ENCODE results near the gene RNF208. TPM values are rescaled to one million over a fixed set of nuclear protein-coding genes. Genes with fewer than 3 reads are reported as not detected.
"Not testable (repeated sequence)": the region's sequence is repeated elsewhere in the genome, so short reads cannot be mapped to it uniquely, and the experiment has no call there.

The RNF208 gene
- total RNA-seq, 1 donor from 2014 or later = 0.77 TPM

DNA sequence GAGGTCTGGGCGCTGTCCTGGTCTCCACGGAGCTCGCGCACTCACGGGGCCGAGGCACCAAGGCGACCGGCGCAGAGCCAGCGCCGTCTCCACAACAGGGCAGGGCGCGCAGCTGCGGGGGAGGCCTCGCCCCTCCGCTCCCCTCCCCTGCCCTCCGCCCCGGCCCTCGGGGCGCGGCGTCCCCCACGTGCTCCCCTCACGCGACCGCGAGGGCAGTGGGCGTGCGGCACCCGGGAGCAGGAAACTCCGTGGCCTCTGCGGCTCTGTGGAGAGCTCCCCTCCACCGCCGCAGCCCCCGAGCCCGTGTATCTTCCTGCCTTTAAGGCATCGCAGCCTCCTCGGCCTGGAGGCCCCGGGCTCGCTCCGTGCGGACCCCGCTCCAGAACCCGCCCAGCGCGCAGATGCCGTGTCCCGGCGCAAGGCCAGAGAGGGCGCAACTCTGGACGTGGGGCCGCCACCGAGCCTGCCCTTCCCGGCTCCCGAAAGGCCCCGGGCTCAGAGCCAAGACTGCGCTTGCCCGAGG is 18.3 kb upstream of the RNF208 start:
- H3K4me1 Mint-ChIP-seq = peaks cover 35% of the 10 kb centered on the region
- no peaks in the 10 kb centered on the region for H3K9me3 ChIP-seq (ENCODE audit: low read depth)
- peak overlapping the region; percentile 87 for H3K4me3 Mint-ChIP-seq
- peaks cover 56% of the 10 kb centered on the region for H4K20me1 ChIP-seq (ENCODE audit: low read depth)
- peak overlapping the region; percentile 86 for H3K27ac ChIP-seq
- H3K9ac ChIP-seq = peak overlapping the region; percentile 59
- H3K4me3 ChIP-seq = peak overlapping the region; percentile 78
- TF ChIP-seq, protein P1, sequence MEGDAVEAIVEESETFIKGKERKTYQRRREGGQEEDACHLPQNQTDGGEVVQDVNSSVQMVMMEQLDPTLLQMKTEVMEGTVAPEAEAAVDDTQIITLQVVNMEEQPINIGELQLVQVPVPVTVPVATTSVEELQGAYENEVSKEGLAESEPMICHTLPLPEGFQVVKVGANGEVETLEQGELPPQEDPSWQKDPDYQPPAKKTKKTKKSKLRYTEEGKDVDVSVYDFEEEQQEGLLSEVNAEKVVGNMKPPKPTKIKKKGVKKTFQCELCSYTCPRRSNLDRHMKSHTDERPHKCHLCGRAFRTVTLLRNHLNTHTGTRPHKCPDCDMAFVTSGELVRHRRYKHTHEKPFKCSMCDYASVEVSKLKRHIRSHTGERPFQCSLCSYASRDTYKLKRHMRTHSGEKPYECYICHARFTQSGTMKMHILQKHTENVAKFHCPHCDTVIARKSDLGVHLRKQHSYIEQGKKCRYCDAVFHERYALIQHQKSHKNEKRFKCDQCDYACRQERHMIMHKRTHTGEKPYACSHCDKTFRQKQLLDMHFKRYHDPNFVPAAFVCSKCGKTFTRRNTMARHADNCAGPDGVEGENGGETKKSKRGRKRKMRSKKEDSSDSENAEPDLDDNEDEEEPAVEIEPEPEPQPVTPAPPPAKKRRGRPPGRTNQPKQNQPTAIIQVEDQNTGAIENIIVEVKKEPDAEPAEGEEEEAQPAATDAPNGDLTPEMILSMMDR (IDR thresholded peaks at IDR 0.05) = peak; percentile 40
- TF ChIP-seq EZH2 (IDR thresholded peaks at IDR 0.05) = peak; percentile 35
- no peak for TF ChIP-seq EZH2phosphoT487 (IDR thresholded peaks at IDR 0.05)
- peaks cover 36% of the 10 kb centered on the region for H3K79me2 ChIP-seq (ENCODE audit: low read depth)
- no peak overlapping the region for H3K27ac Mint-ChIP-seq
- peaks cover 51% of the 10 kb centered on the region for H3F3A ChIP-seq (ENCODE audit: low read depth)
- peaks cover 14% of the 10 kb centered on the region for H3K4me1 ChIP-seq
- peak overlapping the region; percentile 51 for H2AFZ ChIP-seq (replicated peaks)
- H3K4me2 ChIP-seq = peak overlapping the region; percentile 98
- no peaks in the 10 kb centered on the region for H3K27me3 Mint-ChIP-seq (ENCODE audit: insufficient read depth, low read depth)
- peak; percentile 74 for DNase-seq (ENCODE audit: low spot score)
- no peaks in the 10 kb centered on the region for H3K9me3 Mint-ChIP-seq
- no peaks in the 10 kb centered on the region for H3K27me3 ChIP-seq
- H3K36me3 Mint-ChIP-seq = peaks cover 14% of the 10 kb centered on the region
- H3K36me3 ChIP-seq = no peaks in the 10 kb centered on the region

DNA sequence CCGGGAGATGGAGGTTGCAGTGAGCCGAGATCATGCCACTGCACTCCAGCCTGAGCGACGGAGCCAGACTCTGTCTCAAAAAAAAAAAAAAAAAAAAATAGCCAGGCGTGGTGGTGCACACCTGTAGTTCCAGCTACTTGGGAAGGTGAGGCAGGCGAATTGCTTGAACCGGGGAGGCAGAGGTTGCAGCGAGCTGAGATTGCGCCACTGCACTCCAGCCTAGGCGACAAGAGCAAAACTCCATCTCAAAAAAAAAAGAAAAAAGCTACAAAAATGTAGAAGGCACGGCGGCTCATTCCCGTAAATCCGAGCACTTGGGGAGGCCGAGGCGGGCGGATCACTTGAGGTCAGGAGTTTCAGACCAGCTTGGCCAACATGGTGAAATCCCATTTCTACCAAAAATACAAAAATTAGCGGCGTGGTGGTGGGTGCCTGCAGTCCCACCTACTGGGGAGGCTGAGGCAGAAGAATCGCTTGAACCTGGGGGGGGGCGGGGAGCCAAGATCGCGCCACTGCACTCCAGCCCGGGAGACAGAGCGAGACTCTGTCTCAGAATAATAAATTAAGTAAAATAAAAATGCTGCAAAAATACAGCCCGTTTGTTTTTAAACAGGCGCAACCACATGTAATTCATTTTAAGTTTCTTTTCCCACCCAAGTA is 17.6 kb upstream of the RNF208 start:
- peak overlapping the region; percentile 78 for H3K4me3 ChIP-seq
- H3K9me3 Mint-ChIP-seq; H3K27me3 ChIP-seq; H3K9me3 ChIP-seq (ENCODE audit: low read depth); H3K36me3 ChIP-seq; H3K27ac Mint-ChIP-seq; DNase-seq (ENCODE audit: low spot score); H3K9ac ChIP-seq; H3K27me3 Mint-ChIP-seq (ENCODE audit: insufficient read depth, low read depth): not testable (repeated sequence)
- peaks cover 36% of the 10 kb centered on the region for H3K79me2 ChIP-seq (ENCODE audit: low read depth)
- H3K4me3 Mint-ChIP-seq = peak overlapping the region; percentile 87
- H2AFZ ChIP-seq (replicated peaks) = peak overlapping the region; percentile 51
- peaks cover 35% of the 10 kb centered on the region for H3K4me1 Mint-ChIP-seq
- H3K4me1 ChIP-seq = peaks cover 14% of the 10 kb centered on the region
- peaks cover 14% of the 10 kb centered on the region for H3K36me3 Mint-ChIP-seq
- H4K20me1 ChIP-seq (ENCODE audit: low read depth) = peaks cover 58% of the 10 kb centered on the region
- H3K27ac ChIP-seq = peak overlapping the region; percentile 86
- peak overlapping the region; percentile 98 for H3K4me2 ChIP-seq
- peaks cover 49% of the 10 kb centered on the region for H3F3A ChIP-seq (ENCODE audit: low read depth)

DNA sequence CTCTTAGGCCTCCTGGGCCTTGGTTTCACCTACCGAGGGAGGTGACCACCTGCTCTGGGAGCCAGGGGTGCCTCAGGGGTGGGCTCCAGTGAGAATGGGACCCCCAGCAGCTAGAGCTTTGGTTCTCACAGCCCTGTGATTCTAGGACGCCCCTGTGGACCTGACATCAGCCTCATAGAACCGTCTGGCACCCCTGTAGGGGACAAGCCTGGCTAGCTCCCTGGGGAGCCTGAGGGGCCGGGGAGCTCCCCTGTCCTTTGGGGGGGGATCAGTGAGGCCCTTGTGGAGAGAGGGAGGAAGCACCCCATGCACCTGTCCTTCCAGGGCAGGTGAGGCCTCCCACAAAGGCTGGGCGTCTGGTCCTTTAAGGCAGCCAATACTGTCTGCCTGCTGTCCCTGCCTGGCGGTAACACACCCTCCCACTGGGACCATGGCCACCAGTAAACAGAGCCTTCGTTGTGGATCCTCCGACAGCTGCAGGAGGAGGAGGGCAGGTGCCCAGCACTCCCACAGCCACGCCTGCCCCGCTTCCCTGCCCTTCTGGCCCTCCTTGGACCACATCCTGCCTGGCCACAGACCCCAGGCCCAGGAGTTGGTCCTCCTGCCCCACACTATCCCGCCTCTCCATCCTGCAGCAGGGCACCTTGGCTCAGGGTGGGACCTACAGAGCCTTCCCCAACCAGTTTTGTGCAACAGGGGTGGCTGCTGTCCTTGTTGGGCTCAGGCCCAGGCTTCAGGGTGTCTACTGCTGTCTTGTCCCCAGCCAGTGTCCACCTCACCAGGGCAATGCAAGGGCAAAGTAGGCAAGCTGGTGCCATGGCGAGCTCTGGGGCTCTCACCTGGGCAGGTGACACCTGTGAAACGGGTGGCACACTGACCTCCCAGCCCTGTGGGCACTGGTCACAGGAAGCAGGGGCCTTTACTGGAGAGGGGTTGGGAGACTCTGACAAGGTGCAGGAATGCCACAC is 16.0 kb upstream of the RNF208 start:
- H3K4me3 Mint-ChIP-seq = peak overlapping the region; percentile 87
- Histone ChIP-seq H3K79me2 (ENCODE audit: low read depth) (peaks cover 31% of the 10 kb centered on the region), H3K27me3 (no peaks in the 10 kb centered on the region), H3K9me3 (ENCODE audit: low read depth) (no peaks in the 10 kb centered on the region), H3K4me3 (no peak overlapping the region), H4K20me1 (ENCODE audit: low read depth) (peaks cover 43% of the 10 kb centered on the region), H3K4me1 (peaks cover 14% of the 10 kb centered on the region), H3F3A (ENCODE audit: low read depth) (peaks cover 33% of the 10 kb centered on the region), H3K4me2 (no peak overlapping the region), H2AFZ (replicated peaks) (no peak overlapping the region), H3K36me3 (no peaks in the 10 kb centered on the region), H3K9ac (no peak overlapping the region), H3K27ac (no peak overlapping the region)
- H3K27me3 Mint-ChIP-seq (ENCODE audit: insufficient read depth, low read depth) = peaks cover 2% of the 10 kb centered on the region
- H3K9me3 Mint-ChIP-seq = no peaks in the 10 kb centered on the region
- peaks cover 12% of the 10 kb centered on the region for H3K36me3 Mint-ChIP-seq
- no peak for DNase-seq (ENCODE audit: low spot score)
- H3K4me1 Mint-ChIP-seq = peaks cover 23% of the 10 kb centered on the region
- H3K27ac Mint-ChIP-seq = no peak overlapping the region
- TF ChIP-seq EZH2 (IDR thresholded peaks at IDR 0.05) (no peak), EZH2phosphoT487 (IDR thresholded peaks at IDR 0.05) (no peak)
- TF ChIP-seq, protein P1 (IDR thresholded peaks at IDR 0.05) = no peak
